GM18873 (cell line): ENCODE results near the gene EEF2.
"Not testable (repeated sequence)": the region's sequence is repeated elsewhere in the genome, so short reads cannot be mapped to it uniquely, and the experiment has no call there.

Experiments
- ATAC-seq: cut with Tn5 transposase; IDR thresholded peaks from one replicate; pipeline ENCODE4 v1.9.1; 2021; ENCODE audit warnings: mild to moderate bottlenecking, moderate library complexity, moderate number of reproducible peaks; ENCODE audit not compliant: unreplicated experiment, low FRiP score

EEF2 gene

GRCh38 chr19:3970808-3971598, 14.3 kb downstream of the EEF2 start, which contains the start of gene DAPK3:
DAPK3 (minus strand) TSS chr19:3971099; CDS start chr19:3969735, 1,364 bp downstream.
- ATAC-seq, result peak; percentile 90

- no peak for ATAC-seq
Observed at GRCh38 chr19:3970313-3970807, 14.9 kb downstream of the EEF2 start.

GRCh38 chr19:3969435-3970312, 15.6 kb downstream of the EEF2 start:
- ATAC-seq, result no peak

GRCh38 chr19:3968556-3969434, 16.5 kb downstream of the EEF2 start:
- no peak for ATAC-seq

GRCh38 chr19:3967983-3968382, 17.3 kb downstream of the EEF2 start:
- not testable (repeated sequence) for ATAC-seq

GRCh38 chr19:3966051-3967017, 18.9 kb downstream of the EEF2 start:
- no peak for ATAC-seq

GRCh38 chr19:3964256-3965194, 20.7 kb downstream of the EEF2 start:
- ATAC-seq, result no peak

GRCh38 chr19:3963458-3964255, 21.6 kb downstream of the EEF2 start:
- no peak for ATAC-seq

GRCh38 chr19:3961007-3961406, 24.3 kb downstream of the EEF2 start:
- no peak for ATAC-seq

GRCh38 chr19:3959766-3960131, 25.5 kb downstream of the EEF2 start:
- no peak for ATAC-seq

- no peak for ATAC-seq
Observed at GRCh38 chr19:3958836-3959765, 26.2 kb downstream of the EEF2 start.

- no peak for ATAC-seq
Observed at GRCh38 chr19:3955688-3956087, 29.6 kb downstream of the EEF2 start.

GRCh38 chr19:3955276-3955675, 30.0 kb downstream of the EEF2 start:
- ATAC-seq, result not testable (repeated sequence)

GRCh38 chr19:3954107-3954506, 31.2 kb downstream of the EEF2 start:
- ATAC-seq, result no peak

GRCh38 chr19:3952755-3953276, 32.4 kb downstream of the EEF2 start:
- not testable (repeated sequence) for ATAC-seq
